SU-DHL-6 (cell line): ENCODE data around the gene ZNF710.

Experiments
- CTCF ChIP-seq: fragments of 200-600 bp; sonication (generic); IDR thresholded peaks from one replicate; pipeline ENCODE4 v1.5.1; 2017; ENCODE audit warnings: antibody characterized with exemption, mild to moderate bottlenecking, low read length, moderate library complexity; ENCODE audit not compliant: insufficient read depth, poor library complexity, severe bottlenecking
- EZH2phosphoT487 ChIP-seq: fragments of 200-600 bp; sonication (generic), shearing (Covaris generic); conservative IDR thresholded peaks from 2 replicates; pipeline ENCODE4 v1.6.1; 2018; ENCODE audit warnings: mild to moderate bottlenecking, antibody characterized with exemption, low read length, moderate library complexity, mixed read lengths

- TF ChIP-seq CTCF (no peak), EZH2phosphoT487 (no peak)
These were observed 22.2 kb upstream of the ZNF710 start for GRCh38 chr15:89978914-89979313.
